Esophagus (tissue), 2 donors: ENCODE results near the gene ACTC1. TPM values are rescaled to one million over a fixed set of nuclear protein-coding genes. Genes with fewer than 3 reads are reported as not detected.

Experiments
- H3K27ac ChIP-seq, 2 donors: one replicate each; pipeline ENCODE4 v1.5.1; 2013; ENCODE audit warnings: low read depth in 2 of 2, mild to moderate bottlenecking in 2 of 2, inconsistent platforms in 1 of 2, low read length in 1 of 2, moderate library complexity in 1 of 2
- H3K27me3 ChIP-seq, 2 donors: one replicate each; pipeline ENCODE4 v1.6.1; 2013; ENCODE audit warnings: low read length in 2 of 2, control low read depth in 1 of 2, mild to moderate bottlenecking in 1 of 2; ENCODE audit not compliant: insufficient read depth in 2 of 2, control insufficient read depth in 1 of 2
- H3K36me3 ChIP-seq, 2 donors: one replicate each; pipeline ENCODE4 v1.6.1; 2013; ENCODE audit warnings: low read length in 1 of 2; ENCODE audit not compliant: control insufficient read depth in 2 of 2, insufficient read depth in 2 of 2
- H3K4me1 ChIP-seq, 2 donors: one replicate each; pipeline ENCODE4 v1.6.1; 2013; ENCODE audit warnings: low read length in 1 of 2; ENCODE audit not compliant: control insufficient read depth in 2 of 2, insufficient read depth in 2 of 2
- H3K4me3 ChIP-seq, 2 donors: one replicate each; pipeline ENCODE4 v1.5.1; 2013; ENCODE audit warnings: low read length in 2 of 2, mild to moderate bottlenecking in 2 of 2, low read depth in 1 of 2, moderate library complexity in 1 of 2
- H3K9me3 ChIP-seq, 2 donors: one replicate each; pipeline ENCODE4 v1.6.1; 2013; ENCODE audit warnings: mild to moderate bottlenecking in 2 of 2, low read depth in 1 of 2, low read length in 1 of 2, moderate library complexity in 1 of 2; ENCODE audit not compliant: control insufficient read depth in 2 of 2, insufficient read depth in 1 of 2
- WGBS, 2 donors: extraction: QIAGEN DNeasy Blood & Tissue Kit; methylation state at CpG; one replicate each; pipeline ENCODE4 v1.1.7; 2013; 5-methylcytosine and 5-hydroxymethylcytosine counted together
- polyA plus RNA-seq, 2 donors: library from polyadenylated mRNA; stranded (reverse); fragments of 200-250 nt; gene quantifications; one replicate each; pipeline ENCODE4 v1.2.3, GENCODE V29; 2013
- donor health status: healthy with polysubstance abuse.
- donor health status: Bipolar disorder and iron deficiency.

Gene ACTC1
- polyA plus RNA-seq, 2 donors, result 0.53 to 1.0 TPM

GRCh38 chr15:34753236-34753894 lies 42.0 kb downstream of the ACTC1 start:
- Histone ChIP-seq H3K4me3 (no peak overlapping the region), H3K36me3 (no peaks in the 10 kb centered on the region), H3K27ac (no peak overlapping the region), H3K9me3 (peaks cover 3 to 5% of the 10 kb centered on the region in 2 donors), H3K4me1 (peaks cover 0 to 3% of the 10 kb centered on the region in 2 donors), H3K27me3 (peaks cover 0 to 11% of the 10 kb centered on the region in 2 donors)
- 34% methylated on average over 11 of the region's 11 CpGs for WGBS, 2 donors

GRCh38 chr15:34749691-34750090 lies 45.7 kb downstream of the ACTC1 start:
- no peaks in the 10 kb centered on the region for H3K36me3 ChIP-seq
- H3K9me3 ChIP-seq, result peaks cover 3 to 5% of the 10 kb centered on the region in 2 donors
- no peaks in the 10 kb centered on the region for H3K4me1 ChIP-seq
- H3K27ac ChIP-seq, result no peak overlapping the region
- no peak overlapping the region for H3K4me3 ChIP-seq
- H3K27me3 ChIP-seq, result peaks cover 0 to 10% of the 10 kb centered on the region in 2 donors
- 72 to 78% methylated on average over 4 of the region's 4 CpGs for WGBS, 2 donors

Other genes with a start within 250 kb of the ACTC1 start
- gene GOLGA8B, start 211.9 kb downstream of the ACTC1 start, polyA plus RNA-seq, result 10 to 100 TPM; 22.8 to 58.1 TPM
- gene GJD2, start 40.6 kb downstream of the ACTC1 start, polyA plus RNA-seq, result under 1 TPM in 1 of 2 donors, not detected in 1; 0.02 TPM
- 10 to 100 TPM; 13.2 to 14.5 TPM for gene AQR, start 174.2 kb upstream of the ACTC1 start, polyA plus RNA-seq
- gene ZNF770, start 192.7 kb upstream of the ACTC1 start, polyA plus RNA-seq, result 10 to 100 TPM; 19.2 to 19.8 TPM